CD4-positive, CD25-positive, alpha-beta regulatory T cell (primary cell): ENCODE results near the gene EEF1AKMT1. TPM values are rescaled to one million over a fixed set of nuclear protein-coding genes. Genes with fewer than 3 reads are reported as not detected.

Experiments
- ATAC-seq, 2 donors: fragments of 150-1000 bp; cut with Tn5 transposase; one replicate each; pipeline ENCODE4 v1.10.0; 2021; ENCODE audit warnings: low read depth in 2 of 2, moderate number of reproducible peaks in 2 of 2, moderate library complexity in 1 of 2
- DNase-seq, 3 donors: peaks; one replicate each; pipeline versions ENCODE4 v3.0.0 to v3.0.0-alpha.2; 2012 to 2022; ENCODE audit warnings: mixed read lengths in 1 of 3
- H3K27ac ChIP-seq: one replicate; pipeline ENCODE4 v1.7.0; 2013; ENCODE audit warnings: mild to moderate bottlenecking, low read length; ENCODE audit not compliant: insufficient read depth, poor library complexity, severe bottlenecking
- H3K27me3 ChIP-seq: one replicate; pipeline ENCODE4 v1.7.0; 2013; ENCODE audit warnings: low read length; ENCODE audit not compliant: control insufficient read depth, insufficient read depth
- H3K36me3 ChIP-seq: one replicate; pipeline ENCODE4 v1.7.0; 2013; ENCODE audit warnings: mild to moderate bottlenecking, low read length, moderate library complexity; ENCODE audit not compliant: control insufficient read depth, insufficient read depth
- H3K4me1 ChIP-seq: 2 replicates; pipeline ENCODE4 v1.7.0; 2013; ENCODE audit warnings: mild to moderate bottlenecking, low read length; ENCODE audit not compliant: insufficient read depth, control insufficient read depth, poor library complexity, severe bottlenecking
- H3K4me3 ChIP-seq: one replicate; pipeline ENCODE4 v1.7.0; 2013; ENCODE audit warnings: low read depth, mild to moderate bottlenecking, low read length, moderate library complexity
- H3K9me3 ChIP-seq, 2 experiments: 1 replicate in 1 of 2; 2 replicates in 1 of 2; pipeline ENCODE4 v1.7.0; 2013; ENCODE audit warnings: low read length in 2 of 2, mild to moderate bottlenecking in 1 of 2, moderate library complexity in 1 of 2; ENCODE audit not compliant: control insufficient read depth in 2 of 2
- H3K27ac Mint-ChIP-seq, 3 donors: one replicate each; pipeline ENCODE4 v1.8.0; 2020 to 2022; ENCODE audit warnings: mild to moderate bottlenecking in 3 of 3, mixed read lengths in 3 of 3, moderate library complexity in 2 of 3
- H3K27me3 Mint-ChIP-seq: one replicate; pipeline ENCODE4 v1.8.0; 2022; ENCODE audit warnings: mild to moderate bottlenecking, mixed read lengths
- H3K36me3 Mint-ChIP-seq: one replicate; pipeline ENCODE4 v1.8.0; 2020; ENCODE audit warnings: mixed read lengths
- H3K4me1 Mint-ChIP-seq, 4 donors: one replicate each; pipeline ENCODE4 v1.8.0; 2020 to 2022; ENCODE audit warnings: mixed read lengths in 4 of 4, mild to moderate bottlenecking in 1 of 4
- H3K4me3 Mint-ChIP-seq, 4 donors: one replicate each; pipeline ENCODE4 v1.8.0; 2020 to 2022; ENCODE audit warnings: mild to moderate bottlenecking in 4 of 4, mixed read lengths in 4 of 4, moderate library complexity in 3 of 4
- H3K9me3 Mint-ChIP-seq, 7 donors: one replicate each; pipeline ENCODE4 v1.8.0; 2020 to 2022; ENCODE audit warnings: mixed read lengths in 7 of 7, mild to moderate bottlenecking in 3 of 7, moderate library complexity in 2 of 7
- polyA plus RNA-seq, 4 donors: library from polyadenylated mRNA; unstranded; fragments of 300-500 nt; fragmentation: Illumina TruSeq; gene quantifications; one replicate each; pipeline ENCODE4 v1.2.3, GENCODE V29; 2021
- total RNA-seq: library from RNA; stranded (reverse); gene quantifications from one replicate; pipeline ENCODE4 v1.2.3, GENCODE V29; 2022

The EEF1AKMT1 gene
- total and polyA plus RNA-seq, 5 donors from 2014 or later = 3.0 to 22.4 (median 15.5) TPM

DNA sequence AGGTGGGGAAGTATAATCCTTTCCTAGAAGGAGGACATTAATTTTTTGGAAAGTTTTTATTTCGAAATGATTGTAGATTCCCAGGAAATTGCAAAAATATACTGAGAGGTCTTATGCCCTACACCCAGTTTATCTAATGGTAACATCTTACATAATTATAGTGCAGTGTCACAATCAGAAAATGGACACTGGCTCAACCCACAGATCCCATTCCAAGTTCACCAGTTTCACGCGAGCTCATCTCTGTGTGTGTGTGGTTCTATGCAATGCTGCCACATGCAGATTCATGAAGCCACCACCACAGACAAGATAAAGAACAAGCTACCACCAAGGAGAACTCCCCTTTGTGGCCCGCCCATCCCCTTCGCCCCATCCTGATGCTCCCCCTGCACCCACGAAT is 45.9 kb downstream of the EEF1AKMT1 start:
- H3K4me3 ChIP-seq = no peak overlapping the region
- DNase-seq (no peak), ATAC-seq (no peak)
- no peaks in the 10 kb centered on the region for H3K9me3 ChIP-seq
- no peak overlapping the region for H3K27ac Mint-ChIP-seq
- H3K9me3 Mint-ChIP-seq = no peaks in the 10 kb centered on the region
- peaks cover 0 to 2% (median 0%) of the 10 kb centered on the region in 4 donors for H3K4me1 Mint-ChIP-seq
- H3K36me3 Mint-ChIP-seq = peaks cover 31% of the 10 kb centered on the region
- H3K27ac ChIP-seq = no peak overlapping the region
- H3K4me1 ChIP-seq = no peaks in the 10 kb centered on the region
- no peaks in the 10 kb centered on the region for H3K36me3 ChIP-seq
- peaks cover 1% of the 10 kb centered on the region for H3K27me3 Mint-ChIP-seq
- H3K27me3 ChIP-seq = no peaks in the 10 kb centered on the region
- H3K4me3 Mint-ChIP-seq = no peak overlapping the region

DNA sequence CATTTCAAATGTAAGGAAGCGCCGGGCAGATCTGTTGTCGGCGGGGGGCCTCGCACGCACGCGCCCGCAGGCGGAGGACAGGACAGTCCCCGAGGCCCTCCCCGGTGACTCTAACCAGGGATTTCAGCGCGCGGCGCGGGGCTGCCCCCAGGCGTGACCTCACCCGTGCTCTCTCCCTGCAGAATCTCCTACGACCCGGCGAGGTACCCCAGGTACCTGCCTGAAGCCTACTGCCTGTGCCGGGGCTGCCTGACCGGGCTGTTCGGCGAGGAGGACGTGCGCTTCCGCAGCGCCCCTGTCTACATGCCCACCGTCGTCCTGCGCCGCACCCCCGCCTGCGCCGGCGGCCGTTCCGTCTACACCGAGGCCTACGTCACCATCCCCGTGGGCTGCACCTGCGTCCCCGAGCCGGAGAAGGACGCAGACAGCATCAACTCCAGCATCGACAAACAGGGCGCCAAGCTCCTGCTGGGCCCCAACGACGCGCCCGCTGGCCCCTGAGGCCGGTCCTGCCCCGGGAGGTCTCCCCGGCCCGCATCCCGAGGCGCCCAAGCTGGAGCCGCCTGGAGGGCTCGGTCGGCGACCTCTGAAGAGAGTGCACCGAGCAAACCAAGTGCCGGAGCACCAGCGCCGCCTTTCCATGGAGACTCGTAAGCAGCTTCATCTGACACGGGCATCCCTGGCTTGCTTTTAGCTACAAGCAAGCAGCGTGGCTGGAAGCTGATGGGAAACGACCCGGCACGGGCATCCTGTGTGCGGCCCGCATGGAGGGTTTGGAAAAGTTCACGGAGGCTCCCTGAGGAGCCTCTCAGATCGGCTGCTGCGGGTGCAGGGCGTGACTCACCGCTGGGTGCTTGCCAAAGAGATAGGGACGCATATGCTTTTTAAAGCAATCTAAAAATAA is 52.1 kb downstream of the EEF1AKMT1 start:
- Mint-ChIP-seq H3K4me1 (peaks cover 0 to 10% (median under 1%) of the 10 kb centered on the region in 4 donors), H3K27ac (no peak overlapping the region), H3K4me3 (peak overlapping the region in 1 of 4 donors; percentile 19), H3K27me3 (peaks cover 12% of the 10 kb centered on the region), H3K9me3 (peaks cover 0 to 1% (median 0%) of the 10 kb centered on the region in 7 donors), H3K36me3 (no peaks in the 10 kb centered on the region)
- Histone ChIP-seq H3K9me3 (no peaks in the 10 kb centered on the region), H3K4me1 (peaks cover 10% of the 10 kb centered on the region), H3K27me3 (no peaks in the 10 kb centered on the region), H3K4me3 (no peak overlapping the region), H3K27ac (no peak overlapping the region), H3K36me3 (no peaks in the 10 kb centered on the region)
- DNase-seq = no peak
- ATAC-seq = peak in 1 of 2 donors; percentile 50

DNA sequence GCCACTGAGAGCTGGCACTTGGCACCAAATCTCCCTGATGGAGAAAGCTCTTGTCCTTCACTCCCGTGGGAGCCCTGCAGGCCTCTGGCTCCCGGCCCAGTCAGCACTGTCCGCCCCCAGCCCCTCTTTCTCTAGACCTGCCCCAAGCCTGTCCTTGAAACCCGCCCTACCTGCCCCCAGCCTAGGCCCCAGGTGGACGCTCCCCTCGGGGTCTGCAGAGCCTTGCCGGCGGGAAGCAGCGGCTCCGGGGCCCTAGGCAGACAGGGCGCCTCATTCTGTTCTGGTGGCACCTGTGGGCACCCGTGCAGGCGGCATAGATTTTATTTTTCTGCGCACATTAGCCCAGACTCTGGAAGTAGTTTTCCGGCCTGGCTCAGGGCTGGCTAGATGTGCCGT is 52.7 kb downstream of the EEF1AKMT1 start:
- no peak for DNase-seq
- no peaks in the 10 kb centered on the region for H3K36me3 Mint-ChIP-seq
- Histone ChIP-seq H3K4me1 (peaks cover 10% of the 10 kb centered on the region), H3K9me3 (no peaks in the 10 kb centered on the region), H3K27me3 (no peaks in the 10 kb centered on the region), H3K4me3 (no peak overlapping the region), H3K27ac (no peak overlapping the region), H3K36me3 (no peaks in the 10 kb centered on the region)
- H3K4me3 Mint-ChIP-seq = no peak overlapping the region
- ATAC-seq = no peak
- peaks cover 12% of the 10 kb centered on the region for H3K27me3 Mint-ChIP-seq
- peaks cover 0 to 10% (median 0%) of the 10 kb centered on the region in 4 donors for H3K4me1 Mint-ChIP-seq
- peaks cover 0 to 1% (median 0%) of the 10 kb centered on the region in 7 donors for H3K9me3 Mint-ChIP-seq
- H3K27ac Mint-ChIP-seq = no peak overlapping the region

GRCh38 chr13:20720499-20720898 is 53.3 kb downstream of the EEF1AKMT1 start:
- no peak for ATAC-seq
- H3K9me3 ChIP-seq = no peaks in the 10 kb centered on the region
- no peak overlapping the region for H3K4me3 ChIP-seq
- H3K27me3 ChIP-seq = no peaks in the 10 kb centered on the region
- no peak overlapping the region for H3K27ac ChIP-seq
- H3K4me1 ChIP-seq = peaks cover 10% of the 10 kb centered on the region
- peaks cover 0 to 10% (median 0%) of the 10 kb centered on the region in 4 donors for H3K4me1 Mint-ChIP-seq
- H3K4me3 Mint-ChIP-seq = no peak overlapping the region
- no peaks in the 10 kb centered on the region for H3K36me3 Mint-ChIP-seq
- H3K27ac Mint-ChIP-seq = no peak overlapping the region
- no peaks in the 10 kb centered on the region for H3K36me3 ChIP-seq
- peaks cover 12% of the 10 kb centered on the region for H3K27me3 Mint-ChIP-seq
- peaks cover 0 to 1% (median 0%) of the 10 kb centered on the region in 7 donors for H3K9me3 Mint-ChIP-seq
- DNase-seq = no peak

DNA sequence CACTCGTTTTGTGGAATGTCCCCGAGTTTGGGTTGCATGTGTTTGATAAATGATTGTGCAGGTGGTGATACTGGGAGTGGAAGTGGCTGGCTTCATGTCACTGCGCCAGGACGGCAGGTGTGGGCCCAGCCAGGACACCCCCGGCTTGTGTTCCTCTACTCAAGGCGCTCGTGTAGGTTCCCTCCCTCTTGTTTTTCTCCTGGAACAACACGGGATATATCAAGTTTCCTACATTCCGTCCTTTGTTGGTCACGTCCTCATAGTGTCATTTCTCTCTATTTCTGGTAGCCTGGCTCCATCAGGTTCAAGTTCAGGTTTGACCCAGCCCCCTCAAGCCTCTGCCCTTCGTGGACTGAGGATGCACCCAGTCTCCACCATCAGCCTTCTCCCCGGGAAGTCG is 54.0 kb downstream of the EEF1AKMT1 start:
- Histone ChIP-seq H3K27ac (no peak overlapping the region), H3K4me3 (no peak overlapping the region), H3K9me3 (no peaks in the 10 kb centered on the region), H3K36me3 (no peaks in the 10 kb centered on the region), H3K27me3 (no peaks in the 10 kb centered on the region), H3K4me1 (peaks cover 10% of the 10 kb centered on the region)
- H3K27me3 Mint-ChIP-seq = peaks cover 12% of the 10 kb centered on the region
- no peak overlapping the region for H3K4me3 Mint-ChIP-seq
- H3K4me1 Mint-ChIP-seq = peaks cover 0 to 10% (median 0%) of the 10 kb centered on the region in 4 donors
- ATAC-seq (no peak), DNase-seq (no peak)
- H3K36me3 Mint-ChIP-seq = no peaks in the 10 kb centered on the region
- H3K27ac Mint-ChIP-seq = no peak overlapping the region
- peaks cover 0 to 1% (median 0%) of the 10 kb centered on the region in 7 donors for H3K9me3 Mint-ChIP-seq

DNA sequence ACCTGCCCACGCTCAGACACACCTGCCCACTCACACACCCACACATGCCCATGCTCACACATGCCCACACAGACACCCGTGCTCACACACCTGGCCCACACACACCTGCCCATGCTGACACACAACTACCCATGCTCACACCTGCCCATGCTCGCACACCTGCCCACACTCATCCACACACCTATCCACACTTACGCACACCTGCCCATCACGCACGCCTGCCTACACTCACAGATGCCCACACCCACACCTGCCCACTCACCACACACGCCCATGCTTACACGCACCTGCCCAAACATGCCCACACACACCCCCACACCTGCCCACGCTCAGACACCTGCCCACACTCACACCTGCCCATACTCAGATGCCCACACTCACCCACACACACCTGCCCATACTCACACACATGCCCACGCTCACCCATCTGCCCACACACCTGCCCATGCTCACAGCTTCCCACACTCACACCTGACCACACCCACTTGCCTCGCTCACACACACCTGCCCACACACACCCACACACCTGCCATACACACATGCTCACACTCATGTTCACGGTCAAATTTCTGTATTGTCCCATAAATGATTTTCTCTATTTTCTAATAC is 54.7 kb downstream of the EEF1AKMT1 start:
- Mint-ChIP-seq H3K4me1 (peaks cover 0 to 10% (median 0%) of the 10 kb centered on the region in 4 donors), H3K27me3 (peaks cover 12% of the 10 kb centered on the region), H3K4me3 (no peak overlapping the region), H3K9me3 (peaks cover 0 to 1% (median 0%) of the 10 kb centered on the region in 7 donors), H3K27ac (no peak overlapping the region), H3K36me3 (no peaks in the 10 kb centered on the region)
- no peak overlapping the region for H3K4me3 ChIP-seq
- peaks cover 10% of the 10 kb centered on the region for H3K4me1 ChIP-seq
- no peak for ATAC-seq
- no peak overlapping the region for H3K27ac ChIP-seq
- H3K9me3 ChIP-seq = no peaks in the 10 kb centered on the region
- H3K36me3 ChIP-seq = no peaks in the 10 kb centered on the region
- no peak for DNase-seq
- H3K27me3 ChIP-seq = no peaks in the 10 kb centered on the region

DNA sequence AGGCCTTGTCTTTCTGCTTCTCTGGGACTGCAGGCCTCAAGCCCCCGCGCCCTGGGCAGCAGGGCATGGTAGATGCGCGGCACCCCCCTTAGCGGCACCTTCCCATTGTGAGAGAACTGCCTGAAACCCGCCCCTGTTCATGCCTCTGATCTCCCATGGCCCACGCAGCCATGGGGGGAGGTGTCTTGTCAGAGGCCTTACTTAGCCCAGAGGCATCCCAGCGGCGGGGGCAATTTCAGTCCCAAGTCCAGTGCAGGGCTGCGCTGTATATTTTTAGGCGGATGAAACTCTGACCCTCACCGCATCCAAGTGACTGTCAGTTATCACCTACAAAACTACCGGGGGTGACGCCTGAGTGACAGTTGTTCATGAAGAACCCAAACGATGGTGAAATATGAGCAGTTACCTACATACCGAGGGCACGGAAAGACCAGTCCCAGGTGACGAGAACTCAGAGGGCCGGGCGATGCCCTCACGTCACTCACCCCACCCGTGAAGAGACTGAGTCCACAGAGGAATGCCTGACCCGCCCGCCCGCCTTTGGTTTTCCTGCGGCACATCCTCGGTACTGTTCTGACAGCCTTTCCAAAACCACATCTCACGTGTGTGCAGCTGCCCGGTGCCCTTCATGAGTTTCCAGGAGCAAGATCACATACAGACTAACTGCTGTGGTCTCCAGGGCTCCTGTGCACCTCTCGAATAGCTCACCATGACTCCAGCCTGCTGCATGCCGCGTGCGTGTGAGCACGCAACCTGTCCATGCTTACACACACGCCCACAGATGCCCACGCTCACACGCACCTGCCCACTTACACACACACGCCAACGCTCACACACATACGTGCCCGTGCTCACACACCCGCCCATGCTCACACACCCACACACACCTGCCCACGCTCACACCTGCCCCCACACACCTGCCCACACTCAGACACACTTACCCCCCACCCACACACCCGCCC is 55.9 kb downstream of the EEF1AKMT1 start:
- peaks cover 10% of the 10 kb centered on the region for H3K4me1 ChIP-seq
- Mint-ChIP-seq H3K36me3 (no peaks in the 10 kb centered on the region), H3K27ac (no peak overlapping the region), H3K27me3 (peaks cover 18% of the 10 kb centered on the region), H3K9me3 (peaks cover 0 to 2% (median 0%) of the 10 kb centered on the region in 7 donors), H3K4me3 (no peak overlapping the region), H3K4me1 (peaks cover 2 to 15% (median 5%) of the 10 kb centered on the region in 4 donors)
- DNase-seq (no peak), ATAC-seq (no peak)
- no peak overlapping the region for H3K4me3 ChIP-seq
- H3K27ac ChIP-seq = no peak overlapping the region
- H3K27me3 ChIP-seq = no peaks in the 10 kb centered on the region
- H3K9me3 ChIP-seq = no peaks in the 10 kb centered on the region
- no peaks in the 10 kb centered on the region for H3K36me3 ChIP-seq
